Breast epithelium (tissue), 4 donors: ENCODE results near the gene RNLS. TPM values are rescaled to one million over a fixed set of nuclear protein-coding genes. Genes with fewer than 3 reads are reported as not detected.

ENCODE experiments used
- DNase-seq, 2 donors: peaks; one replicate each; pipeline ENCODE4 v3.0.0-alpha.2; 2019; ENCODE audit warnings: low spot score in 2 of 2
- H3K27ac ChIP-seq, 2 donors: fragments of 200-600 bp; sonication (generic) in 1 of 2; one replicate each; pipeline ENCODE4 v1.5.1; 2016 to 2019; ENCODE audit warnings: mild to moderate bottlenecking in 1 of 2
- H3K27me3 ChIP-seq, 2 donors: fragments of 200-600 bp; sonication (generic) in 1 of 2; one replicate each; pipeline versions ENCODE4 v1.5.1 to v1.6.0; 2017 to 2019; ENCODE audit warnings: control low read depth in 1 of 2, mild to moderate bottlenecking in 1 of 2
- H3K36me3 ChIP-seq: fragments of 200-600 bp; one replicate; pipeline ENCODE4 v1.5.1; 2019
- H3K4me1 ChIP-seq, 2 donors: fragments of 200-600 bp; sonication (generic); one replicate each; pipeline ENCODE4 v1.5.1; 2016 to 2019; ENCODE audit warnings: control low read depth in 1 of 2
- H3K4me3 ChIP-seq, 3 donors: fragments of 200-600 bp; sonication (generic); 1 replicate in 2 of 3; 2 replicates in 1 of 3; pipeline ENCODE4 v1.5.1; 2016 to 2019; ENCODE audit warnings: mild to moderate bottlenecking in 3 of 3, moderate library complexity in 2 of 3
- H3K9me3 ChIP-seq, 2 donors: fragments of 200-600 bp; sonication (generic) in 1 of 2; one replicate each; pipeline ENCODE4 v1.5.1; 2016 to 2019; ENCODE audit warnings: control low read depth in 1 of 2
- CTCF ChIP-seq, 3 donors: fragments of 450-650 bp; IDR thresholded peaks; one replicate each; pipeline ENCODE4 v1.5.1; 2016 to 2017; ENCODE audit warnings: antibody characterized with exemption in 3 of 3, mild to moderate bottlenecking in 3 of 3, moderate library complexity in 3 of 3
- POLR2A ChIP-seq: fragments of 450-650 bp; IDR thresholded peaks from one replicate; pipeline ENCODE4 v1.6.1; 2016; ENCODE audit warnings: antibody characterized with exemption, mild to moderate bottlenecking, moderate library complexity
- POLR2AphosphoS5 ChIP-seq, 3 donors: sonication (generic); formaldehyde crosslinking; IDR thresholded peaks; one replicate each; pipeline ENCODE4 v1.6.1; 2017; ENCODE audit warnings: antibody characterized with exemption in 3 of 3
- intact Hi-C: fragments of 100-400 bp; cut with DNase I; formaldehyde crosslinking; loops from one replicate; pipeline ENCODE4 v1.15.1; 2023; ENCODE audit warnings: low total_unique reads
- total RNA-seq, 3 donors: library from RNA; depleted of rRNA; stranded (reverse); fragments of >200 nt; gene quantifications; one replicate each; pipeline ENCODE4 v1.1.0, GENCODE V29; 2016

RNLS gene
- total RNA-seq, 3 donors from 2014 or later: 27.9 to 32.1 (median 29.1) TPM

DNA sequence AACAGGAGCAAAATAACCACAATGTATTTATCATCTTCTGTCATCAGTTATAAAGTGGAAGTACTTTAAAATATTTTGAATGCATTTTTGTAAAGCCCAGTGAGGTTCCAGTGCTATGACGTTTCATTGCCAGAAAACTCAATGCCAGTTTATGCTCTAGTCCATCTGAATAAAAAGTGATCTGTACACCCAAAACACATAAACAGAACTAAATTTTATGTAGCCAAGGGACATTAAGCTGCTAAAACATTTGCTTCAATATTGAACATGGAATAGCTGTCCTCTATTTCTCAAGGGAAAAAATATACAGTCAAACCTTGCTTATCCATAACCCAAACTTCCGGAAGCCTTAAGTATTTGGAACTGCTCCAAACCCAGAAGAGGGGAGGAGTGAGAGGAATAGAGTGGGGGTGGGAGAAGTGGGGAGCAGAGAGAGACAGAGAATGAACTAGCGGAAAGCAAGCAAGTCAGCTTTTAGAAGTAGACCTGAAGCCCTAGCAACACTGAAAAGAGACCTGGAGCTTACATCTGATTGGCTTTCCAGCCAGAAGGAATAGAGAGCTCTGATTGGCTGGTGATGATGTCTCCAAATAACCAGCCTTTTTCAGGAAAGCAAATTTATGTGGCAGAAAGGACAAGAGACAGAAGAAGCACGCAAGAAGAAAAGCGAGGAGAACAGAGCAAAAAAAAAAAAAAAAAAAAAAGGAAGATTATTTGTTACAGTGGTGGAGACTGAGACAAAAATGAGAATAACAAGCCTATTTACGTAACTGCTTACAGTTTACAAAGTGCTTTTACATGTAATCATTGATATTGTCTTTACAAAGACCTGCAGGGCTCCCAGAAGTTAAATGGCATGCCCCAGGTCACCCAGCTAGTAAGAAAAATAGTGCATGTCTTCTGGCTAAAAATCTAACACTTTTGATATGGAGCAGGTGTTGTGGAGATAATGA, 196.0 kb downstream of the RNLS start:
- peak overlapping the region; percentile 53 to 56 for H3K27ac ChIP-seq
- no peak for DNase-seq
- H3K4me3 ChIP-seq: peak overlapping the region in 1 of 3 donors; percentile 47
- peaks cover 7 to 21% of the 10 kb centered on the region in 2 donors for H3K4me1 ChIP-seq
- no peaks in the 10 kb centered on the region for H3K36me3 ChIP-seq
- H3K27me3 ChIP-seq: no peaks in the 10 kb centered on the region
- no peak for TF ChIP-seq CTCF (IDR thresholded peaks at IDR 0.05)
- TF ChIP-seq POLR2AphosphoS5 (IDR thresholded peaks at IDR 0.05): peak in 1 of 3 donors; percentile 20
- intact Hi-C loops: no loop called here
- no peaks in the 10 kb centered on the region for H3K9me3 ChIP-seq

DNA sequence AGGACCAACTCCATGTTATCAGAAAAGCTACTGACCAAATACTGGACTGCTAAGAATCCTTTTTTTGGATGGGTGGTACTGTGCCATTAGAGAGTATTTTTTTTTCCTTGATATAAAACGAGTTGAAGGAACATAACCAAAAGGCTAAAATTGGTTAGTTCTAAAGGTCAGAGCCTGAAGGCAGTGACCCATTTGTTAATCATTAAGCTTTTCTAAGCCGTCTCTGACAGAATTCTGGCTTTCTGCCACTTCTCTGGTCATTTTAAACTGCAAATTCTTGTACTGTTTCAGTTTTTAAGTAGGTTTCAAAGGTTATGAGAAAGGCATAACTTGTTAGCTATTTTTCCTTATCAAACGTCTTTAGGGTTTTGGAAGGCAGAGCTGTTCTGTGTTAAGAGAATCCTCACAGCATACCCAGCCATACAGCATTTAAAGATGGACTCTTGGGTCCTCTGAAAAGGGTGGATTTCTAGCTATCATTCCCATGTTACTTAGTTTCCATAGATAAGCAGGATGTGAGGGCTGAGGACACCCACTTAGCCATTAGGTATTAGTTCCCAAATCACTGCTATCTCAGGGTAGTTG, 196.8 kb downstream of the RNLS start:
- peak overlapping the region; percentile 53 to 56 for H3K27ac ChIP-seq
- intact Hi-C loops: no loop called here
- no peaks in the 10 kb centered on the region for H3K36me3 ChIP-seq
- no peak for DNase-seq
- H3K4me3 ChIP-seq: peak overlapping the region in 2 of 3 donors; percentile 20 to 47
- peaks cover 7 to 21% of the 10 kb centered on the region in 2 donors for H3K4me1 ChIP-seq
- H3K27me3 ChIP-seq: no peaks in the 10 kb centered on the region
- TF ChIP-seq POLR2AphosphoS5 (IDR thresholded peaks at IDR 0.05) (no peak), POLR2A (no peak), CTCF (IDR thresholded peaks at IDR 0.05) (no peak)
- H3K9me3 ChIP-seq: no peaks in the 10 kb centered on the region

GRCh38 chr10:88385601-88386203, 197.4 kb downstream of the RNLS start:
- H3K4me3 ChIP-seq: peak overlapping the region in 2 of 3 donors; percentile 20 to 47
- TF ChIP-seq POLR2A: no peak
- TF ChIP-seq CTCF (IDR thresholded peaks at IDR 0.05): no peak
- no peak for TF ChIP-seq POLR2AphosphoS5 (IDR thresholded peaks at IDR 0.05)
- DNase-seq: peak; percentile 33 to 52
- H3K36me3 ChIP-seq: no peaks in the 10 kb centered on the region
- no peaks in the 10 kb centered on the region for H3K9me3 ChIP-seq
- H3K27me3 ChIP-seq: no peaks in the 10 kb centered on the region
- H3K27ac ChIP-seq: peak overlapping the region; percentile 53 to 56
- intact Hi-C loops: no loop called here
- peaks cover 7 to 21% of the 10 kb centered on the region in 2 donors for H3K4me1 ChIP-seq

GRCh38 chr10:88383276-88383675, 199.8 kb downstream of the RNLS start:
- TF ChIP-seq CTCF (IDR thresholded peaks at IDR 0.05): no peak
- no peak overlapping the region for H3K4me3 ChIP-seq
- intact Hi-C loops: no loop called here
- no peak for DNase-seq
- H3K9me3 ChIP-seq: no peaks in the 10 kb centered on the region
- no peaks in the 10 kb centered on the region for H3K36me3 ChIP-seq
- H3K4me1 ChIP-seq: peaks cover 7 to 21% of the 10 kb centered on the region in 2 donors
- no peak overlapping the region for H3K27ac ChIP-seq
- H3K27me3 ChIP-seq: no peaks in the 10 kb centered on the region

- Histone ChIP-seq H3K27ac (no peak overlapping the region), H3K4me3 (no peak overlapping the region), H3K4me1 (peaks cover 7 to 21% of the 10 kb centered on the region in 2 donors), H3K36me3 (no peaks in the 10 kb centered on the region), H3K27me3 (no peaks in the 10 kb centered on the region), H3K9me3 (no peaks in the 10 kb centered on the region)
- no peak for DNase-seq
- TF ChIP-seq POLR2AphosphoS5 (IDR thresholded peaks at IDR 0.05): no peak
- TF ChIP-seq CTCF (IDR thresholded peaks at IDR 0.05): no peak
- no peak for TF ChIP-seq POLR2A
- intact Hi-C loops: no loop called here
These were observed 200.4 kb downstream of the RNLS start for GRCh38 chr10:88382699-88383098.
